Endothelial cell of umbilical vein (primary cell): ENCODE data around the gene DPF3.

ENCODE experiments used
- EZH2 ChIP-seq: IDR thresholded peaks from 2 replicates; pipeline ENCODE4 v1.6.1; 2012; ENCODE audit warnings: borderline replicate concordance, low read depth, mild to moderate bottlenecking, moderate library complexity, low read length, inconsistent platforms; ENCODE audit not compliant: severe bottlenecking
- JUN ChIP-seq: IDR thresholded peaks from 2 replicates; pipeline ENCODE4 v1.6.1; 2011; ENCODE audit warnings: borderline replicate concordance, low read depth; ENCODE audit not compliant: insufficient read length, insufficient read depth
- POLR2A ChIP-seq: IDR thresholded peaks from 2 replicates; pipeline ENCODE4 v1.6.1; 2012; ENCODE audit warnings: low read depth, mild to moderate bottlenecking, control low read depth, low read length
- POLR2AphosphoS5 ChIP-seq: IDR thresholded peaks from 2 replicates; pipeline ENCODE4 v1.6.1; 2012; ENCODE audit warnings: low read depth, mild to moderate bottlenecking, control low read depth, low read length, moderate library complexity; ENCODE audit not compliant: insufficient read depth
- TF ChIP-seq, protein P1 (sequence below), 2 donors: IDR thresholded peaks; 1 replicate in 1 of 2; 2 replicates in 1 of 2; pipeline ENCODE4 v1.5.1; 2011; ENCODE audit warnings: low read length in 2 of 2, mild to moderate bottlenecking in 2 of 2, moderate library complexity in 2 of 2, control low read depth in 1 of 2, inconsistent platforms in 1 of 2, low read depth in 1 of 2; ENCODE audit not compliant: insufficient read depth in 1 of 2; ENCODE audit errors: extremely low read depth in 1 of 2
- TF ChIP-seq, protein P2 (sequence below): IDR thresholded peaks from 2 replicates; pipeline ENCODE4 v1.6.1; 2011; ENCODE audit not compliant: insufficient read depth, insufficient read length

DNA sequence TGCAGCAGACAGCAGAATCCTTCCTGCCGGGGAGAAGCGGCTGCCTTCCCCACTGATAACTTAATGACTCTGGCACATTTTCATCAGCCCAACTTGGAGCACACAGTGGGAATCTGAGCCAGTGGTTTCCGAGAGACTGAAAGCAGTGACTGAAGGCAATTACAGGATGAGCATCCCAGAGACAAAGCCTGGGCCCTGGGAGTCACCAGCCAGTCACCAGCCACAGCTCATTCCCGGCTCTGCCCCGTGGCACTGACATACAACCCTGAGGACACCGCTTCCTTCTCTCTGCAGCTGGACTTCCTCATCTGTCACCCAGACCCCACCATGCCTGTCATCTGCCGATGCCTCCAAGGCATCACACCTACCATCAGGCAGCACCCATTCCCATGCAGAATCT is 192.3 kb downstream of the DPF3 start:
- TF ChIP-seq, protein P1, sequence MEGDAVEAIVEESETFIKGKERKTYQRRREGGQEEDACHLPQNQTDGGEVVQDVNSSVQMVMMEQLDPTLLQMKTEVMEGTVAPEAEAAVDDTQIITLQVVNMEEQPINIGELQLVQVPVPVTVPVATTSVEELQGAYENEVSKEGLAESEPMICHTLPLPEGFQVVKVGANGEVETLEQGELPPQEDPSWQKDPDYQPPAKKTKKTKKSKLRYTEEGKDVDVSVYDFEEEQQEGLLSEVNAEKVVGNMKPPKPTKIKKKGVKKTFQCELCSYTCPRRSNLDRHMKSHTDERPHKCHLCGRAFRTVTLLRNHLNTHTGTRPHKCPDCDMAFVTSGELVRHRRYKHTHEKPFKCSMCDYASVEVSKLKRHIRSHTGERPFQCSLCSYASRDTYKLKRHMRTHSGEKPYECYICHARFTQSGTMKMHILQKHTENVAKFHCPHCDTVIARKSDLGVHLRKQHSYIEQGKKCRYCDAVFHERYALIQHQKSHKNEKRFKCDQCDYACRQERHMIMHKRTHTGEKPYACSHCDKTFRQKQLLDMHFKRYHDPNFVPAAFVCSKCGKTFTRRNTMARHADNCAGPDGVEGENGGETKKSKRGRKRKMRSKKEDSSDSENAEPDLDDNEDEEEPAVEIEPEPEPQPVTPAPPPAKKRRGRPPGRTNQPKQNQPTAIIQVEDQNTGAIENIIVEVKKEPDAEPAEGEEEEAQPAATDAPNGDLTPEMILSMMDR (IDR thresholded peaks at IDR 0.05; ENCODE audit: extremely low read depth in 1 of 2, insufficient read depth in 1 of 2, low read depth in 1 of 2, low read length in 2 of 2) = no peak
- TF ChIP-seq POLR2AphosphoS5 = no peak
- no peak for TF ChIP-seq EZH2
- TF ChIP-seq, protein P2, sequence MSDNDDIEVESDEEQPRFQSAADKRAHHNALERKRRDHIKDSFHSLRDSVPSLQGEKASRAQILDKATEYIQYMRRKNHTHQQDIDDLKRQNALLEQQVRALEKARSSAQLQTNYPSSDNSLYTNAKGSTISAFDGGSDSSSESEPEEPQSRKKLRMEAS = no peak
- TF ChIP-seq POLR2A = no peak
- TF ChIP-seq JUN = no peak
